ELF-1 (cell line): ENCODE results near the gene MYRIP.

Source experiments
- DNase-seq: peaks from one replicate; pipeline ENCODE4 v3.0.0-alpha.2; 2016; ENCODE audit warnings: low read depth, low spot score

Gene MYRIP

DNA sequence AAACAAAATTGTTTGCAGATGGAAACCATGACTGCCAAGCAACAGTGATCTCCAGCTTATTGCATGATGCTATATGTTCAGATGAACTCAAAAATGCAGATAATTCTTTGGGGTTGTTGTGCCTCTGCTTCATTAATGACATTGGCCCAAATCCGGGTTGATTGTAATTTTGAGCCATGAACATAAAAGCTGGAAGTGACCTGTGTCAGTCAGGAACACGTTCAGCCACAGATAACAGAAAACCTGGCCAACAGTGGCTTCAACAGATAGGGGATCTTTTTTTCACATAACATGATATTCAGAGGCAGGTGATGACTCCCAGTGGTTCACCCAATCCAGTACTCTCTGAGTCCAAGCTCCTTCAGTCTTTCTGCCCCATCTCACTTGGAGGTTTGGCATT, 423.2 kb downstream of the MYRIP start:
- DNase-seq = no peak

GRCh38 chr3:40237159-40237558, 427.8 kb downstream of the MYRIP start:
- DNase-seq = no peak

DNA sequence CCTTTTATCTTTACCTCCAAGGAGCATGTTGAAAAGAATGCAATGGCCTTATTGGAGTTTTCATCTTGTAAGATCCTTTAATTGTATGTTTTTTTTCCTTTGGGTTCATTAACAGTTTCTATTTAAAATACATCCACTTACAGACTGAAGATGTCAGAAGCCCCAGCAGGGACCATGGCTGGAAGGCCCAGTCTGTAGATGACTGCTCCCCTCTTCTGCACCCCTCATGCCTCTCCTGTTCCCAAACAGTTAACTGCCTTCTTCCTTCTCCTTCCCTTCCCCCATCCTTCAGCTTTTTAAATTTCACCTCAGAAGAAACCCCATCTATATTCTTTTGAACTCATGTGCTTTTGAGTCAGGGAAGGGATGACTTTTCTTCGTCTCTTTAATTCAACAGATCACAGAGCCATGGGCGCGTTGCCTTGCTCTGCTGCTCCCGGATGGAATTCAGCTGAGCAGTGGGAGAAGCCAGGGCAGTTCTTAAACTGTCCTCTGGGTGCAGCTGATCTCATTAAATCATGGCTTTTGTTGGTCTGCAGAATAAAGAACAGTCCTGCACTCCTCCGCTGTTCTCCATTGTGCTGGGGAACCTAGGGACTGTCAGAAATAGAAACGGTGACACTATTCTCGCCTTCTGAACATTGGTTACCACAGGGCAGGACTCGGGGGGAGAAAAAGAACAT, 428.6 kb downstream of the MYRIP start:
- peak; percentile 44 for DNase-seq

GRCh38 chr3:40240921-40241320, 431.5 kb downstream of the MYRIP start:
- DNase-seq = peak; percentile 6

GRCh38 chr3:40242216-40242615, 432.8 kb downstream of the MYRIP start:
- DNase-seq = no peak

- no peak for DNase-seq
Observed at GRCh38 chr3:40242638-40243037, 433.2 kb downstream of the MYRIP start.

DNA sequence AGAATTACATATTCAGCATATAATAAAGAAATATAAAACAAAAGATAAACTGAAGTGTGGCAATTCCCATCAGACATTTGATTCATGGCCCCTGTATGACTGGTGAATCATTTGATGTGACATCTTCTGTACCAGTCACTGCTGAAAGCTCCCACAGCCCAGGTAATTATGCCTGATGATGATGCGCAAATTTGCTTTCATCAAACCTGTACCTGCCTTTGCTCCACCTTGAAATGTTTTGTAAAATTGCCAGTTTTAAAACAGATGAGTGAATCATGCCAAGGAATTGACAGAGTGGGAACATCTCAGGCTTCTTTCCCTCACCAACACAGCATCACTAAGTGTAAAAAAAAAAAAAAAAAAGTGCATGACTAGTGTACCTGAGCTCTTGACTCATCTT, 433.6 kb downstream of the MYRIP start:
- no peak for DNase-seq

- DNase-seq = no peak
Observed at GRCh38 chr3:40247714-40248454, 438.5 kb downstream of the MYRIP start.

DNA sequence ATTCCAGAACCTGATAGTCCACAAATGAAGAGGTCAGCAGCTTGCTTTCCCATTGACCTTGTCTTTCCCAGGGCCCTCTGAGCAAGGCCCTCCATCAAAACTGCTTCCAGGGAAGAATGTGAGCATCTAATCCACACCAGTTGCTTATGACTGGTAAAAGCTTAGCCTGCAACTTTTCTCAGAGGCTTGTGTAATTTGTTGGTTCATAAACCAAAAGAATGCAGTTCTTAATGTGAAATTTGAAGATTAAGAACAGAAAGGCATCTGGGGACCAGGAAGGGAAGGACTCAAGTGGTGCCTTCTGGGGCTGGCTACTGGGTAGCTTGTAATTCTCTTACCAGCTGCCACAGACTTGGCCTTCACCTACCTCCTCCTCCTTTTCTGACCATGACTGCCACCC, 439.2 kb downstream of the MYRIP start:
- DNase-seq = no peak

DNA sequence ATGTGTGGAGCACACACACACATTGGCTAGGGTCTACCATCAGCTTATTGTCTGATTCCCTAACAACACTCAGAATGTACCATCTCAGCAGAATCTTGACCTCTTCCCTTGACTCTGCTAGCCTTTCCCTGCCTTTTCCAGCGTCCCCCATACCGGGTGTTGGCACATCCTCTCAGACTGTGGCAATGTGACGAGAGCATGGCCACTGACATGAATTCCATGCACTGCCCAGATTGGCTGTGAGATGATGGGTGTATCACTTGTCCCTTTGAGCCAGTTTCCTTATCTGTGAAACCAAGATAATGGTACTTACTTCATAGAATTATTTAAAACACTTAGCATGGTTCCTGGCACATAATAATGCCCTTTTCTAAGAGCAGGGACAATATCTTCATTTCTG, 439.8 kb downstream of the MYRIP start:
- no peak for DNase-seq

- DNase-seq = no peak
Observed at GRCh38 chr3:40254491-40254890, 445.1 kb downstream of the MYRIP start.

GRCh38 chr3:40254891-40255290, 445.5 kb downstream of the MYRIP start:
- DNase-seq = no peak

DNA sequence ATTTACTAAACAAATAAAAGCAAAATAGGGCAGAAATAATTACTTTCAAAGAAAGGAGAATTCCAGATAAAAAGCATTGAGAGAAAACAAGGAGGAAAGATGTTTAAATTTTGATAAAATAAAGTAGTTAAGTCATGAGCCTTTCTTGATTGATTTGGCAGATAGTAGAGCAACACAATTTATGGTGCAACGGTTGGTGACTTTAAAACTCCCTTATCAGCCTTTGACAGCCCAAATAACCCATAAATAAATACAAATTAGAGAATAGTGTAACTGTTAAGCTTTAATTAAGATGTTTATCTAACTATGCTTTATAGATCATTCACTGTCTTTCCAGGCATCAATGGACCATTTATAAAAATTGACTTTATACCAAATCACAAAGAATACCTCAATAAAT, 446.1 kb downstream of the MYRIP start:
- DNase-seq = no peak

DNA sequence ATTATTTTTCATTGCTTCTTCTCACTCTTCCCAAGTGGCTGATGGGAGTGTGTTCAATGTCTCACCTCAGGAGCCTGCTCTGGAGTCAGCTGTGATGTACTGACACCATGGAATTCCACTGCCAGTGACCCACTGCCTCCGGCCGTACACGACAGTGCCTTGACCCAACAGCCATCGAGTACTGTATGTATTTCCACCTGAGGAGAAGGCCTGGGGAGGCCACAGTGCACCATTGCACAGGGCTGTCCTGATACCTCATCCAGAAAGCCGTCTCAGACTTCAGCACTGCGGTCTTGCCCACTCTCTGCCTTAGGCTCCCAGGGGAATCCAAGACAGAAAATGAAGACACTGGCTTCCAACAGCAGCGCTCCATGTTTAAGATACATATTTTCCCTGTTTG, 448.7 kb downstream of the MYRIP start:
- no peak for DNase-seq

GRCh38 chr3:40258555-40258954, 449.1 kb downstream of the MYRIP start:
- DNase-seq = peak; percentile 12

GRCh38 chr3:40262331-40262730, 452.9 kb downstream of the MYRIP start:
- DNase-seq = no peak

GRCh38 chr3:40264451-40264850, 455.0 kb downstream of the MYRIP start:
- DNase-seq = no peak

DNA sequence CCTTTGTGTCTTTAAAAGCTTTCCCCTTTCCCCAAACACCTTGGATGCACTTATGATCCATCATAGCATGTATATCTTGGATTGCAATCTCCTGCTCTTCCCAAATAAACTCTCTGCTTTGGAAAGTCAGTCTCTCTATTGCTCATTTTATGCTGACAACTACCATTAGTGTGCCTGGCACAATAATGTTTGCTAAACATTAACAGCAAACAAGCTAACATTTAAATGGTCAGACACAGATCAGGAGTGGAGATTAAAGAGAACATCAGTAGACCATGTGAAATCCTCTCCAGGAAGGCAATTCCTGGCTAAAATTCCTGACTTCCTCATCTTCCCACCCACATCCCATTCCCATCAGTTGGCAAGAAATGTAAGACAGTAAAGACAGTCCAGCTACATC, 455.8 kb downstream of the MYRIP start:
- no peak for DNase-seq

DNA sequence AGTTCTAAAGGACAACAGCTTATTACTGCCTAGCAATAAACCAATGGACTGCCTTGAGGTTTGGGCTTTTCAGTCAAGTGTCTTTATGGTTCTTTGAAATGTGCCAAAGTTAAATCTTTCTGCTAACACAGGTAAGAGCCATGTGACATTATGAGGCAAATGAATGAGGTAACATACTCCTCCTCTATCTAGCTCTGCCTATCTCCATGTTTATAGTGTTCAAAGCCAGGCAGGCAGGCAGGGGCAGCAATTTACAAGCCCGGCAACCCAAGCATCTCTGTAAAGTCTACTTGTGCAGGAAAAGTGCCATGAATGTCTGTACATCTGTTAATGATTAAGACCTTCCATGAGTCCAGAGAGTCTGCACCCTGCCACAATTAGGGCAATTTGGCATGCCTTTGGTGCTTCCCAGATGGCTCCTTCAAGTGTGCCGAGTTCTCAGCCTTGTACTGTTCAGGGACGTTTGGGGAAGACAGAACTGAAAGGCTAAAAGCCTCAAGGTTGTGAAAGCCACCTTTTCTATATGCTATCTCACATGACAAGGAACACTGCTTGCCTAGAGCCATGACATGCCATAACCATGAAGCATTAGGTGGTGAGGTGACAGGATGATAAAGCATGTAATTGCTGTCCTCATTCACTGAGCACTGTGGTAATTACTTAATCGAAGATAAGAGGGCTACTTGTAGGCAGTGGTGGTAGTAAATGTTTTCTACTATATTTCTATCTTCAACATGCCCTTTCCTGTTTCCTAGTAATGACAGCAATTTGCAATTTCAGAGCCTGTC, 458.7 kb downstream of the MYRIP start:
- DNase-seq = no peak

GRCh38 chr3:40268802-40269524, 459.6 kb downstream of the MYRIP start:
- DNase-seq = no peak

DNA sequence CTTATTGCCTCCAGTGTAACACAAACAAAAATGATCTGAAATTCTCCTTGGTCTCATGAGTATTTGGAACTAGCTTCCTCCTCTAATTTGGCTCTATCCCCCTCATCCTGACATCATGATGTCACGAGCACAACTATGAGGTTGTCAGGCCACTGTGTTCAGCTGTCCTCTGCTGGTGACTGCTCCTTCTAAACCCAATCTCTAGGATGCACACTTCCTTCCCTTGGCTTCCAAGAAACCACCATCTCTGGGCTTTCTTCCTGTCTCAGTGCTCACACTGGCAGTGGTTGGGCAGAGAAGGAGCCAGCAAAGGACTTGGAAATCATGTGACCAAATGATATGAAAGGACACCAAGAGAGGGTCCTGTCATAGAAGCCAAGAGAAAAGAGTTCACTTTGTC, 469.4 kb downstream of the MYRIP start:
- DNase-seq = no peak

GRCh38 chr3:40281995-40282394, 472.6 kb downstream of the MYRIP start:
- no peak for DNase-seq
